Liver (tissue), 3 donors: ENCODE data around the gene SGSH.

Experiments used
- ATF3 ChIP-seq: IDR thresholded peaks from 2 replicates; pipeline ENCODE4 v1.6.1; 2016; ENCODE audit warnings: antibody characterized with exemption
- FOXA1 ChIP-seq: IDR thresholded peaks from 2 replicates; pipeline ENCODE4 v1.6.1; 2016; ENCODE audit warnings: antibody characterized with exemption
- GABPA ChIP-seq, 2 donors: IDR thresholded peaks in 1 of 2; conservative IDR thresholded peaks in 1 of 2; 2 replicates each; pipeline ENCODE4 v1.6.1; 2016; ENCODE audit warnings: antibody characterized with exemption in 2 of 2, mild to moderate bottlenecking in 1 of 2, moderate library complexity in 1 of 2
- TAF1 ChIP-seq: conservative IDR thresholded peaks from 2 replicates; pipeline ENCODE4 v1.6.1; 2016; ENCODE audit warnings: antibody characterized with exemption, mild to moderate bottlenecking
- YY1 ChIP-seq: IDR thresholded peaks from 2 replicates; pipeline ENCODE4 v1.6.1; 2016; ENCODE audit warnings: antibody characterized with exemption, mild to moderate bottlenecking
- ZBTB33 ChIP-seq: IDR thresholded peaks from 2 replicates; pipeline ENCODE4 v1.6.1; 2016; ENCODE audit warnings: antibody characterized with exemption
- TF ChIP-seq, protein P1 (sequence below): fragments of 150-350 bp; IDR thresholded peaks from 2 replicates; pipeline ENCODE4 v1.5.1; 2017; ENCODE audit warnings: improper control_type of control experiment, low read depth, low read length; ENCODE audit not compliant: missing input control
- TF ChIP-seq, protein P2 (sequence below): IDR thresholded peaks from 2 replicates; pipeline ENCODE4 v1.6.1; 2016; ENCODE audit warnings: antibody characterized with exemption, mild to moderate bottlenecking
- donor health status: healthy.
- donor health status: healthy.

GRCh38 chr17:80164185-80164584, 55.9 kb downstream of the SGSH start:
- TF ChIP-seq, protein P1, sequence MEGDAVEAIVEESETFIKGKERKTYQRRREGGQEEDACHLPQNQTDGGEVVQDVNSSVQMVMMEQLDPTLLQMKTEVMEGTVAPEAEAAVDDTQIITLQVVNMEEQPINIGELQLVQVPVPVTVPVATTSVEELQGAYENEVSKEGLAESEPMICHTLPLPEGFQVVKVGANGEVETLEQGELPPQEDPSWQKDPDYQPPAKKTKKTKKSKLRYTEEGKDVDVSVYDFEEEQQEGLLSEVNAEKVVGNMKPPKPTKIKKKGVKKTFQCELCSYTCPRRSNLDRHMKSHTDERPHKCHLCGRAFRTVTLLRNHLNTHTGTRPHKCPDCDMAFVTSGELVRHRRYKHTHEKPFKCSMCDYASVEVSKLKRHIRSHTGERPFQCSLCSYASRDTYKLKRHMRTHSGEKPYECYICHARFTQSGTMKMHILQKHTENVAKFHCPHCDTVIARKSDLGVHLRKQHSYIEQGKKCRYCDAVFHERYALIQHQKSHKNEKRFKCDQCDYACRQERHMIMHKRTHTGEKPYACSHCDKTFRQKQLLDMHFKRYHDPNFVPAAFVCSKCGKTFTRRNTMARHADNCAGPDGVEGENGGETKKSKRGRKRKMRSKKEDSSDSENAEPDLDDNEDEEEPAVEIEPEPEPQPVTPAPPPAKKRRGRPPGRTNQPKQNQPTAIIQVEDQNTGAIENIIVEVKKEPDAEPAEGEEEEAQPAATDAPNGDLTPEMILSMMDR = no peak
- TF ChIP-seq, protein P2, sequence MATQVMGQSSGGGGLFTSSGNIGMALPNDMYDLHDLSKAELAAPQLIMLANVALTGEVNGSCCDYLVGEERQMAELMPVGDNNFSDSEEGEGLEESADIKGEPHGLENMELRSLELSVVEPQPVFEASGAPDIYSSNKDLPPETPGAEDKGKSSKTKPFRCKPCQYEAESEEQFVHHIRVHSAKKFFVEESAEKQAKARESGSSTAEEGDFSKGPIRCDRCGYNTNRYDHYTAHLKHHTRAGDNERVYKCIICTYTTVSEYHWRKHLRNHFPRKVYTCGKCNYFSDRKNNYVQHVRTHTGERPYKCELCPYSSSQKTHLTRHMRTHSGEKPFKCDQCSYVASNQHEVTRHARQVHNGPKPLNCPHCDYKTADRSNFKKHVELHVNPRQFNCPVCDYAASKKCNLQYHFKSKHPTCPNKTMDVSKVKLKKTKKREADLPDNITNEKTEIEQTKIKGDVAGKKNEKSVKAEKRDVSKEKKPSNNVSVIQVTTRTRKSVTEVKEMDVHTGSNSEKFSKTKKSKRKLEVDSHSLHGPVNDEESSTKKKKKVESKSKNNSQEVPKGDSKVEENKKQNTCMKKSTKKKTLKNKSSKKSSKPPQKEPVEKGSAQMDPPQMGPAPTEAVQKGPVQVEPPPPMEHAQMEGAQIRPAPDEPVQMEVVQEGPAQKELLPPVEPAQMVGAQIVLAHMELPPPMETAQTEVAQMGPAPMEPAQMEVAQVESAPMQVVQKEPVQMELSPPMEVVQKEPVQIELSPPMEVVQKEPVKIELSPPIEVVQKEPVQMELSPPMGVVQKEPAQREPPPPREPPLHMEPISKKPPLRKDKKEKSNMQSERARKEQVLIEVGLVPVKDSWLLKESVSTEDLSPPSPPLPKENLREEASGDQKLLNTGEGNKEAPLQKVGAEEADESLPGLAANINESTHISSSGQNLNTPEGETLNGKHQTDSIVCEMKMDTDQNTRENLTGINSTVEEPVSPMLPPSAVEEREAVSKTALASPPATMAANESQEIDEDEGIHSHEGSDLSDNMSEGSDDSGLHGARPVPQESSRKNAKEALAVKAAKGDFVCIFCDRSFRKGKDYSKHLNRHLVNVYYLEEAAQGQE = no peak
- TF ChIP-seq GABPA (IDR thresholded peaks at IDR 0.05 in 1 of 2, conservative IDR thresholded peaks at IDR 0.05 in 1 of 2) = no peak
- no peak for TF ChIP-seq ZBTB33
- no peak for TF ChIP-seq FOXA1
- no peak for TF ChIP-seq YY1
- no peak for TF ChIP-seq ATF3
- TF ChIP-seq TAF1 = no peak
